GM23338 (cell line): Measurements from ENCODE around the gene FPR1.

Source experiments
- CREB1 ChIP-seq: fragments of 250-450 bp; sonication (Bioruptor Pico); IDR thresholded peaks from 2 replicates; pipeline ENCODE4 v1.5.0; 2020; ENCODE audit warnings: low read depth, mild to moderate bottlenecking, moderate library complexity
- CTCF ChIP-seq, 2 experiments: fragments of 200-600 bp in 1 of 2; sonication (generic) in 1 of 2; conservative IDR thresholded peaks; 2 replicates each; pipeline versions ENCODE4 v1.5.1 to v1.6.1; 2016 to 2017; ENCODE audit warnings: antibody characterized with exemption in 2 of 2, low read depth in 2 of 2, mild to moderate bottlenecking in 2 of 2, moderate library complexity in 1 of 2
- ETS1 ChIP-seq: IDR thresholded peaks from 2 replicates; pipeline ENCODE4 v1.6.1; 2016; ENCODE audit warnings: antibody characterized with exemption
- EZH2 ChIP-seq: fragments of 200-600 bp; sonication (generic); IDR thresholded peaks from one replicate; pipeline ENCODE4 v1.8.0; 2017; ENCODE audit warnings: antibody characterized with exemption, mild to moderate bottlenecking, low read depth; ENCODE audit not compliant: unreplicated experiment
- REST ChIP-seq: IDR thresholded peaks from one replicate; pipeline ENCODE4 v1.6.1; 2018; ENCODE audit warnings: antibody characterized with exemption; ENCODE audit not compliant: unreplicated experiment
- ZNF331 ChIP-seq: fragments of 250-450 bp; sonication (Bioruptor Pico); IDR thresholded peaks from 2 replicates; pipeline ENCODE4 v1.5.0; 2020; ENCODE audit warnings: low read depth, mild to moderate bottlenecking, moderate library complexity

- TF ChIP-seq EZH2 (no peak), CTCF (conservative IDR thresholded peaks at IDR 0.05; ENCODE audit: low read depth in 2 of 2) (no peak), ZNF331 (CRISPR knock-in tag) (no peak), REST (no peak), ETS1 (no peak), CREB1 (CRISPR knock-in tag) (no peak)
Observed at GRCh38 chr19:51749979-51750378, 1.7 kb downstream of the FPR1 start.
